Brain microvascular endothelial cell (primary cell): ENCODE results near the gene ASXL2.

ENCODE experiments used
- DNase-seq: peaks from one replicate; pipeline ENCODE4 v3.0.0-alpha.2; 2020
- H3K27ac ChIP-seq: fragments of 250-450 bp; sonication (Bioruptor Pico); 2 replicates; pipeline ENCODE4 v1.5.1; 2020; ENCODE audit warnings: mild to moderate bottlenecking, moderate library complexity
- H3K27me3 ChIP-seq: fragments of 250-450 bp; sonication (Bioruptor Pico); replicated peaks from 2 replicates; pipeline ENCODE4 v1.5.1; 2020; ENCODE audit warnings: mild to moderate bottlenecking
- H3K36me3 ChIP-seq: fragments of 250-450 bp; sonication (Bioruptor Pico); replicated peaks from 2 replicates; pipeline ENCODE4 v1.5.1; 2020; ENCODE audit warnings: mild to moderate bottlenecking
- H3K4me3 ChIP-seq: 2 replicates; pipeline ENCODE4 v1.5.1; 2011; ENCODE audit warnings: low read depth, mild to moderate bottlenecking, control low read depth, low read length, moderate library complexity
- CTCF ChIP-seq: IDR thresholded peaks from 2 replicates; pipeline ENCODE4 v1.5.1; 2011; ENCODE audit warnings: low read depth, mild to moderate bottlenecking, moderate library complexity, low read length, control low read depth, inconsistent platforms; ENCODE audit errors: missing control alignments
- in situ Hi-C: cut with HindIII; loops from 2 replicates; pipeline ENCODE4 v1.10.0; 2017; ENCODE audit warnings: low sequenced_read_pairs, low pct_ligation_motif_present

Gene ASXL2

GRCh38 chr2:25845843-25846505 lies 32.3 kb downstream of the ASXL2 start:
- DNase-seq = peak; percentile 51
- no peak for TF ChIP-seq CTCF
- Histone ChIP-seq H3K27ac (no peak overlapping the region), H3K4me3 (no peak overlapping the region), H3K27me3 (no peaks in the 10 kb centered on the region), H3K36me3 (no peaks in the 10 kb centered on the region)
- in situ Hi-C loops = no loop called here

DNA sequence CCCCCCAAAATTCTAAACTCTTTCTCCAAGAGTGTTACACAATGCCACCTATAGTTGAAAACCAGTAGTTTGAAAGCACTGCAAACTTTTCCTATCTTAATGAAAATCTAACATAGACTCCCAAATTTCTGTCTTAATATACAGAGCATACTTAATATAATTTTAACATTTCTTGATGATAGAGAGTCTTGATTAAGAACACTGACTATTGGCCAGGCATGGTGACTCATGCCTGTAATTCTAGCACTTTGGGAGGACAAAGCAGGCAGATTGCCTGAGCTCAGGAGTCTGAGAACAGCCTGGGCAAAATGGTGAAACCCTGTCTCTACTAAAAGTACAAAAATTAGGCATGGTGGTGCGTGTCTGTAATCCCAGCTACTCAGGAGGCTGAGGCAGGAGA lies 34.2 kb downstream of the ASXL2 start:
- no peak overlapping the region for H3K27ac ChIP-seq
- no peak overlapping the region for H3K4me3 ChIP-seq
- no peak for TF ChIP-seq CTCF
- peak; percentile 47 for DNase-seq
- in situ Hi-C loops = no loop called here
- no peaks in the 10 kb centered on the region for H3K27me3 ChIP-seq
- no peaks in the 10 kb centered on the region for H3K36me3 ChIP-seq

GRCh38 chr2:25842155-25842554 lies 36.1 kb downstream of the ASXL2 start:
- in situ Hi-C loops = no loop called here
- H3K27me3 ChIP-seq = no peaks in the 10 kb centered on the region
- no peak overlapping the region for H3K4me3 ChIP-seq
- no peaks in the 10 kb centered on the region for H3K36me3 ChIP-seq
- H3K27ac ChIP-seq = no peak overlapping the region
- DNase-seq = no peak
- TF ChIP-seq CTCF = no peak

GRCh38 chr2:25838152-25838756 lies 40.0 kb downstream of the ASXL2 start:
- TF ChIP-seq CTCF = no peak

DNA sequence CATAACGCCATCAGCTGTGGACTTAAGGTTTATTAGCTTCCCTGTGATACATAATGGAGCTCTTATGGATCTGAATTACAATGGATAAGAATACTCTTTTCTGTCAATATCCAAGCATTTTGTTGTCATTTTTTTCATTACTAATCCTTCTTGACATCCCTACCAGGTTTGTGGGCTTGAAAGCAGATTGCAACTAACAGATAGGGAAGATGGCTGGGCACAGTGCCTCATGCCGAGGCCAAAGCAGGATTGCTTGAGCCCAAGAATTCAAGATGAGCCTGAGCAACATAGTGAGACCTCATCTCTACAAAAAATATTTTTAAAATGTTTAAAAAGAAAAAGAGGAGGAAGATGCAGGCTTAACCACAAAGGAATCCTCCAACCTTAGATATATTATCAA lies 42.4 kb downstream of the ASXL2 start:
- no peaks in the 10 kb centered on the region for H3K36me3 ChIP-seq

More at GRCh38 chr2:25838152-25838756, 40.0 kb downstream of the ASXL2 start:
- H3K36me3 ChIP-seq = no peaks in the 10 kb centered on the region
- H3K27ac ChIP-seq = no peak overlapping the region
- H3K4me3 ChIP-seq = no peak overlapping the region
- no peaks in the 10 kb centered on the region for H3K27me3 ChIP-seq
- in situ Hi-C loops = no loop called here
- DNase-seq = no peak

More for the DNA sequence above, 42.4 kb downstream of the ASXL2 start:
- no peak for TF ChIP-seq CTCF
- Histone ChIP-seq H3K27ac (no peak overlapping the region), H3K4me3 (no peak overlapping the region), H3K27me3 (no peaks in the 10 kb centered on the region)
- no peak for DNase-seq
- in situ Hi-C loops = no loop called here
